H1 (cell line): Measurements from ENCODE around the gene TMEM117. TPM values are rescaled to one million over a fixed set of nuclear protein-coding genes. Genes with fewer than 3 reads are reported as not detected.

ENCODE experiments used
- CTCF ChIA-PET: fragments of 300-600 bp; sonication (Branson Sonifier 250); formaldehyde crosslinking; loops from one replicate; lab custom pipeline; 2021; ENCODE audit not compliant: partially characterized antibody; lab: Charles Lee
- POLR2A ChIA-PET: fragments of 300-600 bp; sonication (Branson Sonifier 250); formaldehyde crosslinking; loops from one replicate; lab custom pipeline; 2021; ENCODE audit warnings: inconsistent platforms; ENCODE audit not compliant: partially characterized antibody; lab: Charles Lee
- DNase-seq, 2 experiments: peaks; one replicate each; pipeline versions ENCODE4 v3.0.0 to v3.0.0-alpha.2; 2010 to 2022; ENCODE audit warnings: low spot score in 2 of 2, low read depth in 1 of 2, mixed read lengths in 1 of 2
- FAIRE-seq: peaks from 2 replicates; lab custom pipeline; 2011; peaks lifted over from hg19 to GRCh38; lab: Jason Lieb, UNC
- H2AFZ ChIP-seq: 2 replicates; pipeline ENCODE4 v1.8.1; 2012; ENCODE audit warnings: low read length, inconsistent platforms
- H2AK5ac ChIP-seq: 2 replicates; pipeline ENCODE4 v1.6.1; 2013; ENCODE audit warnings: low read depth, low read length
- H2BK120ac ChIP-seq: replicated peaks from 2 replicates; pipeline ENCODE3; 2013; ENCODE audit warnings: low read depth, low read length, inconsistent platforms
- H2BK12ac ChIP-seq: 2 replicates; pipeline ENCODE4 v1.6.1; 2013; ENCODE audit warnings: low read depth, low read length
- H2BK15ac ChIP-seq: 2 replicates; pipeline ENCODE4 v1.6.1; 2013; ENCODE audit warnings: low read length
- H2BK20ac ChIP-seq: 2 replicates; pipeline ENCODE4 v1.6.1; 2013; ENCODE audit warnings: low read length
- H2BK5ac ChIP-seq: 2 replicates; pipeline ENCODE4 v1.6.1; 2013; ENCODE audit warnings: low read depth, low read length
- H3K14ac ChIP-seq: 2 replicates; pipeline ENCODE4 v1.6.1; 2013; ENCODE audit warnings: inconsistent platforms; ENCODE audit not compliant: insufficient read length
- H3K18ac ChIP-seq: 2 replicates; pipeline ENCODE4 v1.6.1; 2013; ENCODE audit warnings: low read length; ENCODE audit errors: extremely low read depth
- H3K23ac ChIP-seq: 2 replicates; pipeline ENCODE4 v1.6.1; 2013; ENCODE audit warnings: inconsistent platforms; ENCODE audit not compliant: insufficient read length
- H3K23me2 ChIP-seq: 2 replicates; pipeline ENCODE4 v1.6.1; 2013; ENCODE audit warnings: low read depth, low read length
- H3K27ac ChIP-seq: 2 replicates; pipeline ENCODE4 v1.6.1; 2011; ENCODE audit warnings: low read depth, low read length, inconsistent platforms
- H3K27me3 ChIP-seq, 4 experiments: replicated peaks in 1 of 4; 1 replicate in 1 of 4; 2 replicates in 3 of 4; pipeline versions ENCODE4 v1.6.1 to v1.8.1; 2011 to 2013; ENCODE audit warnings: low read length in 3 of 4, mild to moderate bottlenecking in 3 of 4, inconsistent platforms in 2 of 4, mixed read lengths in 2 of 4, moderate library complexity in 1 of 4; ENCODE audit not compliant: control insufficient read depth in 3 of 4, insufficient read depth in 3 of 4; ENCODE audit errors: extremely low read depth in 1 of 4
- H3K36me3 ChIP-seq, 4 experiments: 2 replicates each; pipeline versions ENCODE4 v1.6.1 to v1.8.1; 2011 to 2013; ENCODE audit warnings: mild to moderate bottlenecking in 4 of 4, low read length in 3 of 4, moderate library complexity in 2 of 4, control low read depth in 1 of 4, inconsistent platforms in 1 of 4; ENCODE audit not compliant: insufficient read depth in 4 of 4, control insufficient read depth in 2 of 4
- H3K4ac ChIP-seq: replicated peaks from 2 replicates; pipeline ENCODE3; 2013; ENCODE audit warnings: low read length, low read depth, mixed read lengths, inconsistent platforms; ENCODE audit not compliant: insufficient read length
- H3K4me1 ChIP-seq, 4 experiments: replicated peaks in 1 of 4; 1 replicate in 1 of 4; 2 replicates in 3 of 4; pipeline versions ENCODE4 v1.6.1 to v1.8.1; 2011 to 2013; ENCODE audit warnings: low read length in 3 of 4, inconsistent platforms in 2 of 4, mixed read lengths in 1 of 4; ENCODE audit not compliant: insufficient read depth in 4 of 4, control insufficient read depth in 3 of 4
- H3K4me2 ChIP-seq, 2 experiments: 2 replicates each; pipeline versions ENCODE4 v1.6.1 to v1.8.1; 2011 to 2013; ENCODE audit warnings: low read depth in 2 of 2, low read length in 2 of 2, control low read depth in 1 of 2, inconsistent platforms in 1 of 2, mild to moderate bottlenecking in 1 of 2; ENCODE audit not compliant: insufficient read depth in 1 of 2
- H3K4me3 ChIP-seq, 4 experiments: fragments of 200-600, 300-600 bp in 1 of 4; sonication (generic), shearing (Covaris generic), sonication (Bioruptor Twin) in 1 of 4; 2 replicates each; pipeline versions ENCODE4 v1.5.1 to v1.8.1; 2011 to 2016; ENCODE audit warnings: low read length in 4 of 4, low read depth in 3 of 4, control low read depth in 2 of 4, inconsistent platforms in 2 of 4, mild to moderate bottlenecking in 2 of 4, mixed read lengths in 1 of 4, moderate library complexity in 1 of 4; ENCODE audit not compliant: insufficient read depth in 2 of 4; ENCODE audit errors: extremely low read depth in 1 of 4
- H3K56ac ChIP-seq: replicated peaks from 2 replicates; pipeline ENCODE3; 2013; ENCODE audit warnings: low read depth, mild to moderate bottlenecking, mixed read lengths, low read length, inconsistent platforms; ENCODE audit not compliant: insufficient read length
- H3K79me1 ChIP-seq: 2 replicates; pipeline ENCODE4 v1.6.1; 2013; ENCODE audit warnings: low read depth, low read length, control low read depth
- H3K79me2 ChIP-seq, 2 experiments: 2 replicates each; pipeline versions ENCODE4 v1.6.1 to v1.8.1; 2012 to 2013; ENCODE audit warnings: low read length in 2 of 2, mild to moderate bottlenecking in 2 of 2, inconsistent platforms in 1 of 2; ENCODE audit not compliant: insufficient read depth in 2 of 2, control insufficient read depth in 1 of 2
- H3K9ac ChIP-seq, 4 experiments: replicated peaks in 1 of 4; 1 replicate in 1 of 4; 2 replicates in 3 of 4; pipeline versions ENCODE4 v1.6.1 to v1.8.1; 2011 to 2013; ENCODE audit warnings: low read depth in 3 of 4, low read length in 3 of 4, control low read depth in 2 of 4, mild to moderate bottlenecking in 2 of 4, moderate library complexity in 2 of 4, inconsistent platforms in 1 of 4; ENCODE audit errors: extremely low read depth in 1 of 4
- H3K9me3 ChIP-seq, 2 experiments: 2 replicates each; pipeline versions ENCODE4 v1.6.1 to v1.8.1; 2012 to 2013; ENCODE audit warnings: mild to moderate bottlenecking in 2 of 2, moderate library complexity in 2 of 2, control low read depth in 1 of 2, inconsistent platforms in 1 of 2, low read depth in 1 of 2, low read length in 1 of 2, mixed read lengths in 1 of 2; ENCODE audit not compliant: insufficient read depth in 2 of 2
- H4K20me1 ChIP-seq, 2 experiments: replicated peaks in 1 of 2; 2 replicates each; pipeline versions ENCODE3 to v1.8.1; 2011 to 2013; ENCODE audit warnings: inconsistent platforms in 2 of 2, low read length in 2 of 2, mild to moderate bottlenecking in 1 of 2; ENCODE audit not compliant: insufficient read depth in 2 of 2, control insufficient read depth in 1 of 2
- H4K5ac ChIP-seq: 2 replicates; pipeline ENCODE4 v1.6.1; 2013; ENCODE audit warnings: low read length, low read depth, mixed read lengths, inconsistent platforms; ENCODE audit not compliant: insufficient read length
- H4K8ac ChIP-seq: 2 replicates; pipeline ENCODE4 v1.8.0; 2013; ENCODE audit warnings: mild to moderate bottlenecking, moderate library complexity, low read length, inconsistent platforms; ENCODE audit not compliant: insufficient read depth; ENCODE audit errors: extremely low read depth
- H4K91ac ChIP-seq: replicated peaks from 2 replicates; pipeline ENCODE3; 2013; ENCODE audit warnings: low read length, mixed read lengths, inconsistent platforms; ENCODE audit not compliant: insufficient read length
- CHD2 ChIP-seq: IDR thresholded peaks from 2 replicates; pipeline ENCODE4 v1.6.1; 2012; ENCODE audit warnings: low read length, improper control_type of control experiment
- EGR1 ChIP-seq: IDR thresholded peaks from 2 replicates; pipeline ENCODE4 v1.6.1; 2011; ENCODE audit warnings: low read depth, low read length, borderline replicate concordance
- MAX ChIP-seq: IDR thresholded peaks from 2 replicates; pipeline ENCODE4 v1.6.1; 2012; ENCODE audit warnings: inconsistent platforms
- POU5F1 ChIP-seq: IDR thresholded peaks from 2 replicates; pipeline ENCODE4 v1.6.1; 2011; ENCODE audit warnings: low read depth, mild to moderate bottlenecking, low read length, moderate library complexity
- RFX5 ChIP-seq: IDR thresholded peaks from 2 replicates; pipeline ENCODE4 v1.6.1; 2011; ENCODE audit warnings: low read depth, low read length, improper control_type of control experiment, borderline replicate concordance
- SIX5 ChIP-seq: IDR thresholded peaks from 2 replicates; pipeline ENCODE4 v1.6.1; 2011; ENCODE audit warnings: mild to moderate bottlenecking, low read depth, low read length
- SRF ChIP-seq: IDR thresholded peaks from 2 replicates; pipeline ENCODE4 v1.6.1; 2011; ENCODE audit warnings: mild to moderate bottlenecking, low read depth, low read length, moderate library complexity
- TCF12 ChIP-seq: IDR thresholded peaks from 2 replicates; pipeline ENCODE4 v1.6.1; 2011; ENCODE audit warnings: low read depth, mild to moderate bottlenecking, low read length
- USF2 ChIP-seq: IDR thresholded peaks from 2 replicates; pipeline ENCODE4 v1.6.1; 2011; ENCODE audit warnings: low read length, improper control_type of control experiment
- YY1 ChIP-seq: IDR thresholded peaks from 2 replicates; pipeline ENCODE4 v1.6.1; 2011; ENCODE audit warnings: low read depth, mild to moderate bottlenecking, low read length
- WGBS, 2 experiments: shearing (Covaris generic) in 1 of 2; methylation state at CpG; one replicate each; pipeline versions ENCODE4 v1.1.6 to v1.1.7; 2013 to 2015; ENCODE audit warnings: low lambda C conversion rate in 2 of 2, mixed read lengths in 2 of 2, inconsistent platforms in 1 of 2, low coverage in 1 of 2, missing lambda C conversion rate in 1 of 2; ENCODE audit not compliant: insufficient replicate concordance in 2 of 2, insufficient coverage in 1 of 2, insufficient read length in 1 of 2; ENCODE audit errors: extremely low coverage in 1 of 2, missing lambda C conversion rate in 1 of 2; 5-methylcytosine and 5-hydroxymethylcytosine counted together
- polyA plus RNA-seq, 7 experiments: library from polyadenylated mRNA; depleted of rRNA in 3 of 7; stranded (reverse) in 5 of 7; unstranded in 2 of 7; fragments of >200 nt in 5 of 7; fragments of 200-250 nt in 2 of 7; gene quantifications; 1 replicate in 5 of 7; 2 replicates in 1 of 7; 4 replicates in 1 of 7; pipeline versions ENCODE4 v1.2.1 to v1.2.3, GENCODE V29; 2011 to 2013; ENCODE audit warnings: missing spikeins in 2 of 7, mixed read lengths in 2 of 7
- total RNA-seq: library from RNA; stranded (reverse); fragmentation: NEBNext Ultra II Directional; extraction: Animal tissue kit (Norgen Biotek cat#: 25700); gene quantifications from 2 replicates; pipeline ENCODE4 v1.2.1, GENCODE V29; 2021
- TF ChIP-seq, protein P1 (sequence below): IDR thresholded peaks from 2 replicates; pipeline ENCODE4 v1.6.1; 2012; ENCODE audit warnings: inconsistent platforms

Gene TMEM117
- total and polyA plus RNA-seq, 2 of the 8 experiments (the other 6 are each of a cell fraction or from before 2014, with no cell fraction given) = 0.80 to 1.4 TPM

- Histone ChIP-seq H3K4me3 (no peak overlapping the region), H2BK12ac (no peak overlapping the region), H3K27ac (no peak overlapping the region), H2BK5ac (no peak overlapping the region), H4K91ac (no peak overlapping the region), H3K56ac (no peak overlapping the region), H2BK120ac (no peak overlapping the region), H4K20me1 (no peaks in the 10 kb centered on the region), H3K79me1 (no peaks in the 10 kb centered on the region), H2BK20ac (no peak overlapping the region), H3K14ac (no peak overlapping the region), H3K23me2 (no peaks in the 10 kb centered on the region), H3K4ac (no peak overlapping the region), H2AFZ (no peak overlapping the region), H2AK5ac (no peak overlapping the region), H3K27me3 (no peaks in the 10 kb centered on the region), H2BK15ac (no peak overlapping the region), H3K9me3 (no peaks in the 10 kb centered on the region), H3K36me3 (no peaks in the 10 kb centered on the region), H3K4me1 (no peaks in the 10 kb centered on the region; a peak in 1 of 7 replicates), H4K5ac (no peak overlapping the region), H3K18ac (no peak overlapping the region), H4K8ac (no peak overlapping the region), H3K23ac (no peak overlapping the region), H3K4me2 (no peak overlapping the region; a peak in 1 of 4 replicates)
- 34% methylated on average over 2 of the region's 2 CpGs; no CpG with 5 or more reads in 1 of the 2 experiments for WGBS, 2 experiments
- ChIA-PET POLR2A (interaction anchor here (0.6 kb wide), 1 partner anchor 194 kb away, joined by 3 read pairs; no protein-coding TSS in a partner anchor), CTCF (interaction anchor here (0.6 kb wide), 1 partner anchor 24 kb away, joined by 3 read pairs; no protein-coding TSS in a partner anchor)
- DNase-seq (no peak), FAIRE-seq (peak; percentile 82)
- TF ChIP-seq RFX5 = no peak
- no peak for TF ChIP-seq SRF
- no peak for TF ChIP-seq TCF12
- TF ChIP-seq CHD2 = no peak
- no peak for TF ChIP-seq YY1
- no peak for TF ChIP-seq USF2
- TF ChIP-seq MAX = no peak
- TF ChIP-seq SIX5 = no peak
- no peak for TF ChIP-seq POU5F1
- TF ChIP-seq EGR1 = no peak
- TF ChIP-seq, protein P1, sequence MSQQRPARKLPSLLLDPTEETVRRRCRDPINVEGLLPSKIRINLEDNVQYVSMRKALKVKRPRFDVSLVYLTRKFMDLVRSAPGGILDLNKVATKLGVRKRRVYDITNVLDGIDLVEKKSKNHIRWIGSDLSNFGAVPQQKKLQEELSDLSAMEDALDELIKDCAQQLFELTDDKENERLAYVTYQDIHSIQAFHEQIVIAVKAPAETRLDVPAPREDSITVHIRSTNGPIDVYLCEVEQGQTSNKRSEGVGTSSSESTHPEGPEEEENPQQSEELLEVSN = no peak
- TF ChIP-seq, all 59 proteins: peak for 0
- Histone ChIP-seq H3K79me2 (no peaks in the 10 kb centered on the region), H3K9ac (no peak overlapping the region)
These were observed 183.2 kb downstream of the TMEM117 start for GRCh38 chr12:44019118-44019517.
